HL-60 (cell line): Measurements from ENCODE around the gene NPB.

Source experiments
- POLR2AphosphoS5 ChIP-seq: IDR thresholded peaks from 2 replicates; pipeline ENCODE4 v1.6.1; 2012; ENCODE audit warnings: low read depth
- TF ChIP-seq, protein P1 (sequence below): IDR thresholded peaks from one replicate; pipeline ENCODE4 v1.5.1; 2011; ENCODE audit warnings: low read length, control low read depth, inconsistent platforms; ENCODE audit not compliant: insufficient read depth

DNA sequence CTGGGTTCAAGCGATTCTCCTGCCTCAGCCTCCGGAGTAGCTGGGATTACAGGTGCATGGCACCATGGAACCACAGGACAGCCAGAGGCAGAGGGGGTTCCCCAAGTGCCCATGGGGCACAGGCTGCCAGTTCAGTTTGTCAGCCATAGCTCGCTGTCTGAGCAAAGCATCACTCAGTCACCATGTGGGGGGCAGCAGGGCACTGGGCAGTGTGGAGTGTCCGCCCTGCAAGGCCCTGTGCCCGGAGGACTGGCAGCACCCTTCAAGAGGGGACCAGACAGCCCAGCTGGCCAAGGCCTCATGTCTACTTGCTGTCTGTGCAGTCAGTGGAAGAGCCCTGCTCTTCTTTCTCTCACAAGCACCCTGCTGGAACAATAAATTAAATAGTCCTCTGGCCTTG lies 17.1 kb upstream of the NPB start:
- TF ChIP-seq, protein P1, sequence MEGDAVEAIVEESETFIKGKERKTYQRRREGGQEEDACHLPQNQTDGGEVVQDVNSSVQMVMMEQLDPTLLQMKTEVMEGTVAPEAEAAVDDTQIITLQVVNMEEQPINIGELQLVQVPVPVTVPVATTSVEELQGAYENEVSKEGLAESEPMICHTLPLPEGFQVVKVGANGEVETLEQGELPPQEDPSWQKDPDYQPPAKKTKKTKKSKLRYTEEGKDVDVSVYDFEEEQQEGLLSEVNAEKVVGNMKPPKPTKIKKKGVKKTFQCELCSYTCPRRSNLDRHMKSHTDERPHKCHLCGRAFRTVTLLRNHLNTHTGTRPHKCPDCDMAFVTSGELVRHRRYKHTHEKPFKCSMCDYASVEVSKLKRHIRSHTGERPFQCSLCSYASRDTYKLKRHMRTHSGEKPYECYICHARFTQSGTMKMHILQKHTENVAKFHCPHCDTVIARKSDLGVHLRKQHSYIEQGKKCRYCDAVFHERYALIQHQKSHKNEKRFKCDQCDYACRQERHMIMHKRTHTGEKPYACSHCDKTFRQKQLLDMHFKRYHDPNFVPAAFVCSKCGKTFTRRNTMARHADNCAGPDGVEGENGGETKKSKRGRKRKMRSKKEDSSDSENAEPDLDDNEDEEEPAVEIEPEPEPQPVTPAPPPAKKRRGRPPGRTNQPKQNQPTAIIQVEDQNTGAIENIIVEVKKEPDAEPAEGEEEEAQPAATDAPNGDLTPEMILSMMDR, result no peak
- no peak; the same call in 1 of the 2 replicates for TF ChIP-seq POLR2AphosphoS5
